BJ (cell line): ENCODE results near the gene STK11IP. TPM values are rescaled to one million over a fixed set of nuclear protein-coding genes. Genes with fewer than 3 reads are reported as not detected.

Source experiments
- CTCF ChIA-PET: fragments of 350-600 bp; formaldehyde crosslinking; extraction: SDS; loops from one replicate; lab custom pipeline; 2021; ENCODE audit warnings: antibody characterized with exemption, inconsistent platforms; lab: Yijun Ruan, JAX
- POLR2A ChIA-PET: fragments of 300-600 bp; sonication (Branson Sonifier 250); formaldehyde crosslinking; extraction: SDS; loops from one replicate; lab custom pipeline; 2021; ENCODE audit warnings: antibody characterized with exemption; lab: Charles Lee
- DNase-seq: peaks from one replicate; pipeline ENCODE4 v3.0.0-alpha.2; 2011; ENCODE audit warnings: low read depth
- H3K27me3 ChIP-seq: 2 replicates; pipeline ENCODE4 v1.6.0; 2011; ENCODE audit warnings: low read length; ENCODE audit not compliant: control insufficient read depth, insufficient read depth
- H3K36me3 ChIP-seq: 2 replicates; pipeline ENCODE4 v1.5.1; 2011; ENCODE audit warnings: low read length; ENCODE audit not compliant: control insufficient read depth, insufficient read depth
- H3K4me3 ChIP-seq: 2 replicates; pipeline ENCODE4 v1.5.1; 2011; ENCODE audit warnings: low read depth, mild to moderate bottlenecking, control low read depth, low read length
- polyA plus RNA-seq: library from polyadenylated mRNA; depleted of rRNA; stranded (reverse); fragments of >200 nt; gene quantifications from 2 replicates; pipeline ENCODE4 v1.2.3, GENCODE V29; 2011
- TF ChIP-seq, protein P1 (sequence below): IDR thresholded peaks from 2 replicates; pipeline ENCODE4 v1.5.1; 2011; ENCODE audit warnings: low read depth, mild to moderate bottlenecking, control low read depth, inconsistent platforms, low read length, moderate library complexity; ENCODE audit not compliant: insufficient read depth

STK11IP gene
- polyA plus RNA-seq, 1 experiment: 21.0 TPM

DNA sequence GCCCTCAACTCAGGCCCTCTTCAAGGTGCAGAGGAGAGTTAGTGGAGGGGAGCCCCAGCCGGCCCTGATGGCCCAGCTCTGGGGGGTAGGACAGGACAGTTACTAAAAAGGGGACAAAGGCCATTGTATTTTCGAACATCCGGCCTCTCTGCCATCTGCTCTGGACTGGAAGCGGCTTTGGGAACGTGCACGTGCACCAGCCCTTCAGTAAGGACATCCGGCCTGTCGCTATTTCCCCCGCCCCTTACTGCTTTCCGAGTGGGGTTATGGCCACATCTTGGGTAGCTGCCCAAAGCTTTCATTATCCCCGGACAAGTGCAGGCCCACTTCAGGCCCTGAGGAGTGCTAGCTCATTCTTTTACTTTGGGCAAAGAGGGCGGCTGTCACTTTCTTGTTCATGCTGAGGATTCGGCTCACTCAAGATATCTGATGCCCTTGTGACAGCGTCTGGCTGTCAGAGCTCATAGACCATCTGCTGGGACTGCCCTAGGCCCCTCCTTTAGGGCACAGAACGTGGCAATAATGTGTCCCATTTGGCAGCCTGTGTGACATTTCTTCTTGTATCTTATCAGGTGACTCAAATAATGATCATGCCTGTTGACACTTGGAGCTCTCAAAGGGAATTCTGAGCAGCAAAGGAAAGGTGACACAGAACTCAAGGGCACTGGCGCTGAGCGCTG, 47.3 kb downstream of the STK11IP start:
- TF ChIP-seq, protein P1, sequence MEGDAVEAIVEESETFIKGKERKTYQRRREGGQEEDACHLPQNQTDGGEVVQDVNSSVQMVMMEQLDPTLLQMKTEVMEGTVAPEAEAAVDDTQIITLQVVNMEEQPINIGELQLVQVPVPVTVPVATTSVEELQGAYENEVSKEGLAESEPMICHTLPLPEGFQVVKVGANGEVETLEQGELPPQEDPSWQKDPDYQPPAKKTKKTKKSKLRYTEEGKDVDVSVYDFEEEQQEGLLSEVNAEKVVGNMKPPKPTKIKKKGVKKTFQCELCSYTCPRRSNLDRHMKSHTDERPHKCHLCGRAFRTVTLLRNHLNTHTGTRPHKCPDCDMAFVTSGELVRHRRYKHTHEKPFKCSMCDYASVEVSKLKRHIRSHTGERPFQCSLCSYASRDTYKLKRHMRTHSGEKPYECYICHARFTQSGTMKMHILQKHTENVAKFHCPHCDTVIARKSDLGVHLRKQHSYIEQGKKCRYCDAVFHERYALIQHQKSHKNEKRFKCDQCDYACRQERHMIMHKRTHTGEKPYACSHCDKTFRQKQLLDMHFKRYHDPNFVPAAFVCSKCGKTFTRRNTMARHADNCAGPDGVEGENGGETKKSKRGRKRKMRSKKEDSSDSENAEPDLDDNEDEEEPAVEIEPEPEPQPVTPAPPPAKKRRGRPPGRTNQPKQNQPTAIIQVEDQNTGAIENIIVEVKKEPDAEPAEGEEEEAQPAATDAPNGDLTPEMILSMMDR: no peak
- no peaks in the 10 kb centered on the region for H3K27me3 ChIP-seq
- no peak for DNase-seq
- ChIA-PET CTCF (interaction anchor here (1.2 to 6.4 kb wide), 11 partner anchors 9 to 243 kb away, joined by 3 to 88 read pairs (median 5); partner anchors contain the start of genes OBSL1 and STK11IP), POLR2A (interaction anchor here (0.6 kb wide), 1 partner anchor 265 kb away, joined by 4 read pairs; no protein-coding TSS in a partner anchor)
- peaks cover 2% of the 10 kb centered on the region; the same call in 1 of the 2 replicates for H3K36me3 ChIP-seq
- no peak overlapping the region for H3K4me3 ChIP-seq

GRCh38 chr2:219645631-219646527, 48.2 kb downstream of the STK11IP start:
- Histone ChIP-seq H3K27me3 (peaks cover 3% of the 10 kb centered on the region; the same call in 1 of the 2 replicates), H3K4me3 (no peak overlapping the region), H3K36me3 (no peaks in the 10 kb centered on the region; the same call in 1 of the 2 replicates)
- POLR2A ChIA-PET: interaction anchor here (0.6 kb wide), 1 partner anchor 266 kb away, joined by 4 read pairs; no protein-coding TSS in a partner anchor
- CTCF ChIA-PET: interaction anchor here (0.6 to 6.4 kb wide), 11 partner anchors 8 to 243 kb away, joined by 3 to 88 read pairs (median 5); partner anchors contain the start of genes OBSL1 and STK11IP
- DNase-seq: no peak
- TF ChIP-seq, protein P1: no peak

DNA sequence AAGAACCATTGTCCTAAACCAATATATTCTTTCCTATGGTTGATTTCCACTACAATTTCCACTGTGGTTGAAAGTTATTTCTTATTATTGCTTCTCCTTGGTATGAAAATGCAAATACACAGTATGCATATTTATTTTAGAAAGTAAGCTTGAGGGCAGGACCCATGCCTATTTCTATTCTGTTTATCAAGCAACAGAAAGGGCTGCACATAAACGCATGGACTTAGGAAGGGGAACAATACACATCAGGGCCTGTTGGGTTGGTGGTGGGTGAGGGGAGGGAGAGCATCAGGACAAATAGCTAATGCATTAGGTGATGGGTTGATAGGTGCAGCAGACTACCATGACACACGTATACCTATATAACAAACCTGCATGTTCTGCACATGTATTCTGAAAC, 50.5 kb downstream of the STK11IP start:
- H3K4me3 ChIP-seq: no peak overlapping the region
- CTCF ChIA-PET: interaction anchor here (0.6 to 1.0 kb wide), 2 partner anchors 14 to 440 kb away, joined by 3 read pairs; no protein-coding TSS in a partner anchor
- H3K27me3 ChIP-seq: peaks cover 3% of the 10 kb centered on the region; the same call in 1 of the 2 replicates
- no peaks in the 10 kb centered on the region for H3K36me3 ChIP-seq
- TF ChIP-seq, protein P1: no peak
- no peak for DNase-seq
- POLR2A ChIA-PET: no interaction called here

- Histone ChIP-seq H3K27me3 (peaks cover 3% of the 10 kb centered on the region; the same call in 1 of the 2 replicates), H3K36me3 (no peaks in the 10 kb centered on the region), H3K4me3 (no peak overlapping the region)
- DNase-seq: no peak
- TF ChIP-seq, protein P1: no peak
- ChIA-PET CTCF (interaction anchor here (0.9 to 1.0 kb wide), 2 partner anchors 13 to 89 kb away, joined by 3 read pairs; no protein-coding TSS in a partner anchor), POLR2A (no interaction called here)
Observed at GRCh38 chr2:219648963-219649362, 51.3 kb downstream of the STK11IP start.
